Activated CD8-positive, alpha-beta memory T cell treated with anti-CD3 and anti-CD28 coated beads, Interleukin-2, amount 50 U/mL, for 24 hours (primary cell): ENCODE data around the gene NTRK1.

ENCODE experiments used
- DNase-seq: peaks from one replicate; pipeline ENCODE4 v3.0.0-alpha.2; 2020; ENCODE audit errors: extremely low read depth

Gene NTRK1

DNA sequence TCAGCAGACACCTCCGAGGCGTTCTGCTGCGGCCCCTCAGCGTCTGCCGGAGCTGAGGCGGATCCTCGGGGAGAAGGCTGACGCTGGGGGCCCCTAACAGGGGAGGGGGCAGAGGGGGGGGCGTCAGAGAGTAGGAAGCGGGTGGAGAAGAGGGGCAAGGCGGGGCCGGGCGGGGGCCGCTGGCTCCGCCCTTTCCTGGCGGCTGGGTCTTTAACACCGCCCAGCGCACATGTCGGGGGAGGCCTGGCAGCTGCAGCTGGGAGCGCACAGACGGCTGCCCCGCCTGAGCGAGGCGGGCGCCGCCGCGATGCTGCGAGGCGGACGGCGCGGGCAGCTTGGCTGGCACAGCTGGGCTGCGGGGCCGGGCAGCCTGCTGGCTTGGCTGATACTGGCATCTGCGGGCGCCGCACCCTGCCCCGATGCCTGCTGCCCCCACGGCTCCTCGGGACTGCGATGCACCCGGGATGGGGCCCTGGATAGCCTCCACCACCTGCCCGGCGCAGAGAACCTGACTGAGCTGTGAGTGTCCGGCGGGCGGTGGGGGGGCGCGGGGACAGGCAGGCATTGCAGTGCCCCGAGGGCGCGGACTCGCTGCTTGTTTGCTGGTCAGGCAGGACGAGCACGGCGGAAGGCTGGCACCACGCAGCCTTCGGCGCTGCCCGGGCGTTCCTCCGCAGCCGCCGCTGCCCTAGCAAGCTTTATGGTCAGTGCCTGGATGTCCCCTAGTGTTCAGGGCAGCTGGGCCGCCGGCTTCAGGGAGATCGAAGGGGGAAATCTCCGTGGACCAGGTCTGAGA is at the start of gene NTRK1:
TSS of gene NTRK1 (plus strand) at position 238 of the 796 bp plus-strand sequence. CDS start at position 308, 70 bp downstream.
- DNase-seq, result no peak

DNA sequence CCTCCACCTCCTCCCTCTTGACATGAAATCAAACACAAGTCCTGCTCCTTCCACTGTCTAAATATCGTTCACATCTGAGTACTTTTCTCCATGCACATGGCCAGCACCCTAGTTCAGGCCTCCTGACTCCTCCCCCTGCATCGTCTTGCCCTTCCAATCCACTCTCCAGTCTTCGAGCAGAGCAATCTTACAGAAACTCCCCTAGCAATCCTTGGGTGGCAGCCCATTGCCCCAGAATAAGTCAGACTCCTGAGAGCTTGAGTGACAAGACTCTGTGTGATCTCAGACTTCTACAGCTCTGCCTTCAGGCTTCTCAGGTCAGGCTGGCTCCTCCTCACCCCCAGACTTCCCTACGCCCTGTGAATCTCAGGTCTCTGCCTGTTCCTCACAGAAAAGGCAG is 49.5 kb upstream of the NTRK1 start:
- no peak for DNase-seq

DNA sequence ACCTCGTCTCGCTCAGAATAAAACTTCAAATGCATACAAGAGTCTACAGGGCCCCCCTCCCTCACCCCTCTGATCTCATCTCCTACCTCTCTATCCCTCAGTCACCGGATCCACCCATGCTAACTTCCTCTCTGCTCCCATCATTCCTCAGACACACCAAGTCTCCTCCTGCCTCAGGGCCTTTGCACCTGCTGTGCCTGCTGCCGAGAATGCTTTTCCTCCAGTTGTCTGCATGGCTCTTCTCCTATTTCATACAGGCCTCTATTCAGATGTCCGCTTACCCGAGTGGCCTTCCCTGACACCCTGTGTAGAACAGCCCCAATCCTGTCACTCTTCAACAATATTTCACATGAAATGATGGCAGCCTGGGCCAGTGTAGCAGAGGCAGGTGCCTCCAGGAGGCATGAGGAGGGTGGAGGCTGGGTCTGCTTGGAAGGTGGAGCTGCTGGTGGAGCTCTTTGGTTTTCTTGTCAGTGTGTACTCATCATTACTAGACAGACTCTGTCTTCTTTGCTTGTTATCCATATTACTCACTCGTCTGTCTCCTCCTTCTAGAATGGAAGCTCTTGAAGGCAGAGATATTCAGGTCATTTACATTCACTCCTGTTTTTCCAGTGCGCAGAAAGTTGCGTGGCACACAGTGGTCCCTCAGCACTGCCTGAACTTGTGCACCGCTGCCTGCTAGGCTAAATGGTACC is 48.2 kb upstream of the NTRK1 start:
- DNase-seq, result no peak

DNA sequence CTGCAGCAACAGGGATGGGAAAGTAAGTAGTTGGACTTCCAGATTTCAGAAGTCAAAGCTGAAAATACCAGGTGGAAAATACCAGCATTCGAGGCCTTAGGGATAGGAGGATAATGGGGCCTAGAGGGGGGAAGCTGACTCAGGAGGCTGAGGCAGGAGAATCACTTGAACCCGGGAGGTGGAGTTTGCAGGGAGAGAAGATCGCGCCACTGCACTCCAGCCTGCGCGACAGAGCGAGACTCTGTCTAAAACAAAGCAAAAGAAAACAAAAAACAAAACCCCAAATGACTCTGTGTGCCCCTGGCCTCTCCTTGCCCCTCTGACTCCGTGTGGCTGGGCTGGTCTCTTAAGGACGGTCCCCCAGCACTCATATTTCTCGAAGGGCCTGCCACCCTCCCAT is 47.4 kb upstream of the NTRK1 start:
- DNase-seq, result no peak

DNA sequence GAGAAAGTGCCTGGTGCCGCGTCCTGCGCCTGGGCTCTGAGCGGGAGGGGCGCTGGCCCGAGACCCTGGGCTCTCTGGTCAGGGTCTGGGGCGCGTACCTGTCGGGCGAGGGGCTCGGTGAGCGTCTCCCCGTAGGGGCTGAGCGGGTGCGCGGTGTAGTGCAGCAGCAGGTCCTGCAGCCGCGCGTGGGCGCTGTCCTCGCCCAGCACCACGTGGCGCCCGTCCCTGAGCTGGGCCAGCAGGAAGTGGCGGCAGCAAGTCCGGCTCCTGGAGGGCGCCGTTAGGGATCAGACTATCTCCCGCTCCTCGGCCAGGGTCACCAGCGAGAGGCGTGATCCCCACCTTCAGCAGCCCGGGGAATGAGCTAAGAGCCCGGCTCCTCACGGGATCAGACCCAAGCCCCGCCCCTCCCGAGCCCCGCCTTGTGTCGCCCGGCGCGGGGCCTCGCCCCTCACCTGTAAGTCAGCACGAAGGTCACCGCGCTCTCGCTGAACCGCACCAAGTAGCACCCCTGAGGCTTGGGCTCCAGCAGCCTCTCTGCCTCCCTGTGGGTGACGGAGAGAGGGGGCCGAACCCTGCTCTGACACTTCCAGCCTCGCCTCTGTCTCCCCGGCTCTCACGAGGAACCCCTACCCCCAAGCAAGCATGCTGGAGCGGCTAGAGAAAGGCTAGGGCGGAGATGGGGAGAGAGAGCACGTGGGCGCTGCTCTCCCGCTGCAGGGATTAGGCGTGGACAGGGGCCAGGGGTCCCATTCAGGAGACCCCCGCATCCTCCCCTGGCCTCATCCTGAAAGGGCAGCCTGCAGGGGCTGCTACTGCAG is 46.7 kb upstream of the NTRK1 start:
- peak; percentile 25 for DNase-seq

DNA sequence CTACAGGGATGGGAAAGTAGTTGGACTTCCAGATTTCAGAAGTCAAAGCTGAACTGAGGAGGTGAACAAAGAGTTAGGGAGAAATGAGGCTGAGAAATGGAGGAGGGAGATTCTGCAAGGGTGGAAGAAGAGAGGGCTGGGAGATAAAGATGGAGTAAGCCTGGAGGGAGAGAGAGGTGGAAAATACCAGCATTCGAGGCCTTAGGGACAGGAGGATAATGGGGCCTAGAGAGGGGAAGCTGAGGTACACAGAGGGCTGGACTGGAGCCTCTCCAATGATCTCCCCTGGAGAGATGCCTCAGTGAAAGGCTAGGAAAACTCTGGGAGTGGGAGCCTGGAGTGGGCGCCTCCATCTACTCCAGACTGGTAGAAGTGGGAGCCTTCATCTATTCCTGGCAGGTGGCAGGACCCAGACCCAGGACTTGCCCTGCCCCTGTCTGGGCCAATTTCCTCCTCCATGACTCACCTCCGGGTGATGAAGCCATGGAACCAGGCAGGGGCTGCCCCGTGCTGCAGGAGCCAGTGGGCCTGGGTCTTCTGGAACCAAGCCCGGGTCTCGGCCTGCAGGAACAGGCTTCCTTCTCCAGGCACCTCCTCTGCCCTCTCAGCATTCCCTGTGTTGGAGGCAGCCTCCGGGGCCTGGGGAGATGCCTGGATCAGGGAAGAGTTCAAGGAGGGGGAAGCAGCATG is 45.9 kb upstream of the NTRK1 start:
- no peak for DNase-seq

DNA sequence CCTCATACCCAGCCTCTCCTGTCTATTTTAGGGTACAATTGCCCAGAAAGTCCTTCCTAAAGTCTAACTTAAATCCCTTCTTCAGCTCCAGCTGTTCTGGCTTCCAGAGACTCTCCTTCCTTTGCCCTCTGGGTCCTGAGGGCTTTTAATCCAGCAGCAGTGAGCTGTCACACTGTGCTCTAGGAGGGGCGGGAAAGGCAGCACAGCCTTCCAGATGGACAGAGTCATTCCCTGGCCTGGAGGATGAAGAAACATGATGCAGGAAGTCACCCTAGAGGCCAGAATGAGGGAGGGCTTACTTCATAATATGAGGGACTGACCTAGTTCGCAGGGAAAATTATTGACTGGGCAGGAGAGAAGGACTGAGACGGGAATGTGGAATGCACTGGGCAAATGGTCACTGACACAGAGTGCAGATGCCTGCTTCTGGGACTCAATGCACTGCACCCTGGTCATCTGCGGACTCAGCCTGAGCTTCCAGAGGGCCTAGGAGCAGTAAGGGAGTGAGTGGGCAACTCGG is 45.3 kb upstream of the NTRK1 start:
- no peak for DNase-seq

DNA sequence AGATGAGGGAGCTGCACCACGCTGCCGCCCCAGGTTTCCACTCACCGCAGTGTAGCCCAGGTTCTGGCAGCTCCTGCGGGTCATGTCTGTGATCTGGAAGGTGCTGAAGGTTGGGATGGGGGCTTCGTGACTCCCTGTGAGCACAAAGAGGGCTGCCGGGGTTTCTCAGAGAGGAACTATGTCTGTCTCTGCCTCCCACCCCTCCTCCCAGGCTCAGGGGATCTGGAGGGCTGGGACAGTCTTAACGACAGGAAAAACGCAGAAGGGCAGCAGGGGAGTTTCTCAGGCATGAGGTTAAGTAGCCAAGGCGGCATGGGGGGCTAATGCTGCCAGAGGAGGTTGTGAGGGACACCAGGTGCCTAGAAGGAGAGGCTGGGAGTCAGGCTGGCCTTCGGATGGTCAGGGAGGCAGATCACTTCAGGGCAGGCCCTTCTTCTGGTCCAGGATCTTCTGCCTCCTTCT is 44.7 kb upstream of the NTRK1 start:
- DNase-seq, result no peak

DNA sequence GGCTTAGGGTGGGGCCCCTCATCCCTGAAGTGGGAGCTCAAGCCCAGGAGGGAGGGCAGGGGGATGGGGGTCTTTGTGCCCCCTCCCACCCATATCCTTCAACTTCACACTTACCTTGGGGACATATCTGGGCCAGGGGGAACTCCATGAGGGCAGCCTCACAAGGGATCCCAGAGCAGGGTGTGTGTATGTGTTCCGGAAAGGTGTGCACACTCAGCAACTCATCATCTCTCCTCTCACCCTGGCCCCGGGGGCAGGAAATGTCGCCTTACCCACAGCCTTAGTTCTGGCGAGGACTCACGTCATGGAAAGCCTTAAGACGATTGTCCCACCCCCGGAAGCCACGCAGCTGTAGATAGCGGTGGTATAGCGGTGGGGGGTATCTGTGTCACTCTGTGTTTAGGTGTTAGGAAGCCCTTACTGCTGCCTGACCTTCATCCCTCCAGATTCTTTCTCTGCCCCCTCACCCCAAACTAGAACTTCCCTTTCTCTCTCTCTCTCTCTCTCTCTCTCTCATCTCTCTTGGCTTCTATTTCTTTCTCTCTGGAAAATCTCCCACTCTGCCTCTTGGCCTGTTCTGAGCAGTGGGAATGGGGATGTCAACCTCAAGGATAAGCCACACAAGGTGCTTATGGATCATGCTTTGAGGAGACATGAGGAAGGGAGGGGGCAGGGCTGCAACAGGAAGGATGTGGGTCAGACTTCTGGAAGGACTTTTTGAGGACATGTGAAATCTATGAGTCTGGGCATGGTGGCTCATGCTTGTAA is 43.9 kb upstream of the NTRK1 start, which contains the start of gene SH2D2A:
TSS of gene SH2D2A (minus strand) at position 288 of the 768 bp plus-strand sequence. CDS start at position 148, 140 bp downstream.
- DNase-seq, result peak; percentile 94

DNA sequence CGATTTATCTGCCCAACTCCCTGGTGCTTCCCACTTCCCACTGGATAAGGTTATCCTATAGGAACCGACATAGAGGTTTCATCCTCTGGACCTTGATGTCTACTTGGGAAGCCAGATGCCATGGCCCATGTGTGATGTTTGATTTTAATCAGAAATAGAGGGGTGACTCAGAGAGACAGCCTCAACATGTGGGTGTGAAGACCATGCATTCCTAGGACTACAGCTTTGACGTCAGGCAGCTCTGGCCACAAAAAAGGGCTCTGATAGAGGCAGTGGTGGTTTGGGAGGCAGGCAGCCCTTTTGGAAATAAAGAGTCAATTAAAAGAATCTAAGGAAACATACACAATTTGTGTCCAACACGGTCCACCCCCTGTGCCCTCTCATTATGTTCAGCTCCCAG is 38.9 kb upstream of the NTRK1 start:
- no peak for DNase-seq

DNA sequence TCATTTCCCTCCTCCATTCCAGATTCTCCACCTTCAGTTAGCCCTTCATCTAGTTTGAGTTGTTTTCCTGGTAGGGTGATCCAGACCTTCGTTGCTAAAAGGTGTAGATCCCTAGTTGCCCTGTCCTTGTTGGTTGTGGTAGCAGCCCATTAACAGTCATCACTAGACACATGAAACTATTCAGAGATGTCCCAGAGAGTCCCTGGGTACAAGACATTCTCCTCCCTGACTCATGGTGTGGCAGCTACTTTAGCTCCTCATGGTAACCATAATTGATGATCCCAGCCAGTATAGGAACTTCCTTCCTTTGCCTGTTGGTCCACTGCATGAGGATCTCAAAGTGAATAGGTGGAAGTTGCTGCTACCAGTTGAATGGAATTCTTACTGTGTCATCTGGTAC is 38.0 kb upstream of the NTRK1 start:
- no peak for DNase-seq

DNA sequence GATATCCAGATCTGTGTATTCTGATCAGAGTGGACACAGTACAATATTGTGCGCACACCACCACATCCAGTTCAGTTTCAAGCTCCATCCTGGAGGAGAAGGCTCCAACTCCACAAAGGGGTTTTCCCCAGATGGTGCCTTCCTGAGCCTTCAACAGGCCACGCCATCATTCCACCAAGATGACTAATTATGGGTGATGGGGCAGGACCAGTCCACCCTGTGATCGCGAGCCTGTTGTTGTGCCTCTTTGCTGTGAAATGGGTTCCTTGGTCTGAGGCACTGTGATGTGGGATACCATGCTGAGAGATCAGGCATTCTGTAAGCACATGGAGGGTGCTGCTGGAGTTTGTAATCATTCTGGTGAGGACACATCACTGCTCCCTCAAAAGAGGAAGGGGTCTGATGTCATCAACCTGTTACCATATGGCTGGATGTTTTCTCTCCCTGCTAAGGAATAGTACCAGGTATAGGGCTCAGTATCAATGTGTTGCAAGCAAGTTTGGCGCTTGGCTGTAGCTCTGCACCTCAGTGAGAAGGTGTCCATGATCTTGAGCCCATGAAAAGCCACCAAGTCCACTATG is 37.4 kb upstream of the NTRK1 start:
- DNase-seq, result no peak

DNA sequence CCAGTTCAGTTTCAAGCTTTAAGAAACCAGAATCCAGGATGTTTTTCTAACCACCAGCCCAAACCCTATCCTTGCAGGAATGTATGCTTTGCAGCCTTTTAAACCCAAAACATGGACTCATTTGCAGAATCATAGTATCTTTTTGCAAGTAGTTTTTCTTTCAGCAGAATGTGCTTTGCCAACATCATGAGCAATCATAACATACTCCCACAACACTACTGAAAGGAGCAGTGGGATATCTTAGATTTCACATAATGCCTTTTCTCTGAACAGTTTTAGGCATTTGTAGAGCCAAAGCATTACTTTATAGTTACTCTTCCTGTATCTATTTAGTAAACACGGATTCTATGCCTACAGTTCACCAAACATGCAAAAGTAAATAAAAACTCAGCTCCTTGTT is 34.0 kb upstream of the NTRK1 start:
- DNase-seq, result no peak

DNA sequence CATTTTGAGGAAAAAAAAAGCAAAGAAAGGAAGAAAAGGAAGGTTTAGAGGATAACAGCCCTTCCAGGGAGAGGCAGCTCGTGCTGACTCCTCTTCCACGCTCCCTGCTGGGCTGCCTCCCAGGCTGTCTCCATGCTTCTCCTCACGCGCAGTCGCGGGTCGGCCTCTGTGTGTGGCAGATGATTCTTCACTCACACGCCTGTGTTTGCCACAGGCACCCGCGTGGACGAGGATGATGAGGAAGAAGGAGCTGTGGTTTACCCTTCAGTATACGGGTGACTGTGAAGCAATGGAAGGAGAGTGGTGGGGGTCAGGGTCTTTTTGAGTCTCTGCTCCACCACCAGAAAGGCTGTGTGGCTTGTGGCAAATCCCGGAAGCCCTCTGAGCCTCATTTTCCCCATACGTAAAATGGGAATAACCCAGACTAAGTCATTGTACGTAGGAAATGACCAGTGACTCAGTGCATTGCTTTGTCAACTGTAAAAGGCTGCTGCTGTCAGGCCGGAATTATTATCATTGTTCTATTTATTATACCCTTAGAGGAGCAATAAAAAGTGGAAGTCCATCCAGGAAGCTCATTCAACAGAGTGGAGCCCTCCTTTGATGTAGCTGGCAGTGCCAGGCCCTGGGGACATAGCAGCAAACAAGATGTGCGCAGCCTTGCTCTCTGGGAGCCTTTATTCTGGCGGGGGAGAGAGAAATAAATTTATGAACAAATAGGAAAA is 32.1 kb upstream of the NTRK1 start:
- no peak for DNase-seq

DNA sequence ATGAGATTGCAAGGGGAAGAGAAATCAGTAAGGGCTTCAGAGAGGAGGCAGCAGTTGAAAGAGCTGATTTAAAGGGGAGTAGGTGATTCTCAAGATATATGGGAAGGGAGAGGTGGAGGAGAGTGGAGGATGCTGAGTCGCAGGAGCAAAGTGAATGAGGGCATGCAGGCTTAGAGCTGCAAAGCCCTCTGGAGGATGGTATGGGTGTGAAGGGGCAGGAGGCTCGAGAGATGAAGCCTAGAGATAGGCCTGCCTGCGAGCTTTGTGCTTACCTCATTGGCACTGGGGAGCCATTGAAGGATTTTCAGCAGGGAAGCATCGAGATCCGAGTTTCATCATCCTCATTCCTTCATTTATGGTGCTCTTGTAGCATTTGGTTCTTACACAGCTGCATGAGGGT is 28.2 kb upstream of the NTRK1 start:
- DNase-seq, result no peak

DNA sequence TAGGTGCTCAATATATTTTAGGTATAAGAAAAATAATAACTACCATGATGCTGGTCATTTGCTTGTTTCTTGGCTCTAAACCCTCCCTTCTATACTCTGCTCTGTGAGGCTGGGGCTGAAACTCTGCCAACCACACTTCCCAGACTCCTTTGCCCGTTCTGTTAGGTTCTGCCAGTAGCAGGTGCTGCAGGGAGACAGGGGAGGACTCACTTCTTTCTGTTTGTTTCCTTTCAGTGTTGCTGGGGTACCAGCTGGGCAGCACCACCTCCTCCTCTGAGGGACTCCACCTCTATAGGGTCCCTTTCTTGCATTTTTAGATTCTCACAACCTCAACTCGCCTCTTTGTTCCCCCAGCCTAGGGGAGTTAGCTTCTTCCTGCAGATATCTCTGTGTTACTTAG is 27.1 kb upstream of the NTRK1 start:
- DNase-seq, result no peak

DNA sequence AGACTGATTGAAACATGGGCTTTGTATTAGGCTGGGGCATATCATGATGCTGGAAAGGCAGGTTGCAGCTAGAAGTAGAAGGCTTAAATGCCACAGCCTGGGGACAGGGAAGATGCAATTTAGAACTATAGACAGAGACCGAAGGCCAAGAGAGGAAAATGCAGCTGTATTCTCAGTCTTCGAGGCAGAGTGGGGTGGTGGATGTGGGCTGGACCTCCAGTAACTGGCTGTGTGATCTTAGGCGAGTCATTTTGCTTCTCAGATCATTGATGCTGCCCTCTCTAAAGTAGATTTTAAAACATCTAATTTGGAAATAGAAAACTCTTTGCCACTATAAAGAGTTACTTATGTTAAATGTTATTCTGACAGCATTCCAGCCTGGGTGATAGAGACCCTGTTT is 26.3 kb upstream of the NTRK1 start:
- no peak for DNase-seq

DNA sequence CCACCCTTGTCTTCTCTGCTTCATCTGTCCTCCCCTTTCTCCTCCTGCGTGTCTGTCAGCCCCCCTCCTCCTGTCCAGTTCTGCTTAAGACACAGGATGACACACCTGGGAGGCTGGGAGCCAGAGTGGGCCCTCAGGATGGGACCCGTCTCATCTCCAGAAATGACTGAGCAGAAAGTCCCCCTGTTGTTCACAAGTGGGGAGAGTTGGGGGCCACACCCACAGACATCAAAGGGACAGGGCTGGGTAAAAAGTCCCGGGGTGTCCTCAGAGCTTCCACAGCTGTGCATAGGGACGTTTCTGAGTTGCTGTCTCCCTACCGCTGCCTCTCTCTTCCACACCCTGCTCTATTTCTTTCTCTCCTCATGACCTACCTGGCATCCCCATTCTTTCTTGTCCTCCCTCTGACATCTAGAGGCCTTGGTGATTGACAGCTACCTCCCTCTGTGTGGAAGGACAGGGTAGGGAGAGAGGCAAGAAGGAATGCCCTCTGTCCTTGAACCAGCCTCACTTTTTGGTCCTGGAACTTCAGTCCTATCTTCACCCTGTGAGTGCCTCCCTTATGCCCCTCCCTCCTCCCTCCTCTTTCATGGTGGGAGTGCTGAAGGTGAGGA is 24.5 kb upstream of the NTRK1 start:
- DNase-seq, result no peak

DNA sequence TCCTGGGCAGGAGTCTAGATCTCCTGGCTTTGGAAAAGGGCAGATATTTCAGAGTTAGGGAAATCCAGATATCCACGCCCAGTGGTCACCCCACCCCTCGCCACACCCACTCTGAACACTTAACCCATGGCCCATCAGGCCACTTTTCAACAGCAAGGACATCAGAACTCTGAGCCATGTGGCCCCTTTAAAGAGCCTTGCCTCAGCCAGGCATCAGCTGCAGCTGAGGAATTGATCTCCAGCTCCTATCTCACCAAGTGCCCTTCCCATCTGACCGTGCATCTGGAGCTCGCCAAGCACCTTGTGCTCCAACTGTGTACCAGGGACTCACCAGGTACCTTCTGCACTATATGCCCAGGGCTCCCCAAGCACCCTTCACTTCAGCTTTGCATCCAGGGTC is 23.8 kb upstream of the NTRK1 start:
- no peak for DNase-seq
